ENCODE results near the gene IGIP. TPM values are rescaled to one million over a fixed set of nuclear protein-coding genes. Genes with fewer than 3 reads are reported as not detected.

IGIP gene
- total RNA-seq, 1 donor from 2014 or later: 1.6 TPM

- Histone ChIP-seq H3K9ac (peak overlapping the region; percentile 18), H3K27ac (peak overlapping the region; percentile 60), H2AFZ (replicated peaks) (peak overlapping the region; percentile 85), H3K79me2 (ENCODE audit: low read depth) (peaks cover 12% of the 10 kb centered on the region), H3K27me3 (peaks cover 20% of the 10 kb centered on the region), H4K20me1 (ENCODE audit: low read depth) (no peaks in the 10 kb centered on the region), H3K4me2 (peak overlapping the region; percentile 78), H3K9me3 (ENCODE audit: low read depth) (no peaks in the 10 kb centered on the region), H3F3A (ENCODE audit: low read depth) (peaks cover 21% of the 10 kb centered on the region), H3K4me1 (peaks cover 10% of the 10 kb centered on the region), H3K4me3 (peak overlapping the region; percentile 75), H3K36me3 (no peaks in the 10 kb centered on the region)
- peak overlapping the region; percentile 93 for H3K4me3 Mint-ChIP-seq
- peak; percentile 87 for DNase-seq (ENCODE audit: low spot score)
- H3K27ac Mint-ChIP-seq: peak overlapping the region; percentile 84
- TF ChIP-seq EZH2 (IDR thresholded peaks at IDR 0.05): peak; percentile 65
- TF ChIP-seq CTCF (IDR thresholded peaks at IDR 0.05): peak; percentile 27
- TF ChIP-seq EZH2phosphoT487 (IDR thresholded peaks at IDR 0.05): no peak
- no peaks in the 10 kb centered on the region for H3K36me3 Mint-ChIP-seq
- peaks cover 5% of the 10 kb centered on the region for H3K27me3 Mint-ChIP-seq (ENCODE audit: insufficient read depth, low read depth)
- no peaks in the 10 kb centered on the region for H3K9me3 Mint-ChIP-seq
- H3K4me1 Mint-ChIP-seq: peaks cover 24% of the 10 kb centered on the region
Measured at GRCh38 chr5:140175367-140176030, 49.8 kb downstream of the IGIP start.

- H3K79me2 ChIP-seq (ENCODE audit: low read depth): peaks cover 12% of the 10 kb centered on the region
- peaks cover 5% of the 10 kb centered on the region for H3K27me3 Mint-ChIP-seq (ENCODE audit: insufficient read depth, low read depth)
- peak overlapping the region; percentile 78 for H3K4me2 ChIP-seq
- DNase-seq (ENCODE audit: low spot score): no peak
- peaks cover 28% of the 10 kb centered on the region for H3K4me1 Mint-ChIP-seq
- H3K9me3 Mint-ChIP-seq: no peaks in the 10 kb centered on the region
- H4K20me1 ChIP-seq (ENCODE audit: low read depth): no peaks in the 10 kb centered on the region
- no peak overlapping the region for H3K27ac ChIP-seq
- H3K4me3 ChIP-seq: peak overlapping the region; percentile 75
- peak overlapping the region; percentile 85 for H2AFZ ChIP-seq (replicated peaks)
- no peaks in the 10 kb centered on the region for H3K9me3 ChIP-seq (ENCODE audit: low read depth)
- H3K4me1 ChIP-seq: peaks cover 15% of the 10 kb centered on the region
- H3K36me3 Mint-ChIP-seq: no peaks in the 10 kb centered on the region
- peak overlapping the region; percentile 18 for H3K9ac ChIP-seq
- H3K27ac Mint-ChIP-seq: peak overlapping the region; percentile 18
- H3K36me3 ChIP-seq: no peaks in the 10 kb centered on the region
- no peak for TF ChIP-seq EZH2 (IDR thresholded peaks at IDR 0.05)
- TF ChIP-seq CTCF (IDR thresholded peaks at IDR 0.05): no peak
- no peak for TF ChIP-seq EZH2phosphoT487 (IDR thresholded peaks at IDR 0.05)
- H3K4me3 Mint-ChIP-seq: peak overlapping the region; percentile 93
- H3K27me3 ChIP-seq: peaks cover 20% of the 10 kb centered on the region
- peaks cover 21% of the 10 kb centered on the region for H3F3A ChIP-seq (ENCODE audit: low read depth)
Measured at GRCh38 chr5:140176031-140176387, 50.3 kb downstream of the IGIP start.

GRCh38 chr5:140178086-140178410 lies 52.3 kb downstream of the IGIP start:
- Histone ChIP-seq H3K36me3 (no peaks in the 10 kb centered on the region), H3K27me3 (peaks cover 16% of the 10 kb centered on the region), H3F3A (ENCODE audit: low read depth) (peaks cover 33% of the 10 kb centered on the region), H3K79me2 (ENCODE audit: low read depth) (peaks cover 12% of the 10 kb centered on the region), H3K4me1 (peaks cover 30% of the 10 kb centered on the region), H3K9me3 (ENCODE audit: low read depth) (no peaks in the 10 kb centered on the region), H4K20me1 (ENCODE audit: low read depth) (peaks cover 1% of the 10 kb centered on the region), H3K4me3 (no peak overlapping the region), H3K9ac (no peak overlapping the region), H3K27ac (no peak overlapping the region), H2AFZ (replicated peaks) (no peak overlapping the region), H3K4me2 (no peak overlapping the region)
- Mint-ChIP-seq H3K27me3 (ENCODE audit: insufficient read depth, low read depth) (peaks cover 9% of the 10 kb centered on the region), H3K36me3 (no peaks in the 10 kb centered on the region), H3K27ac (no peak overlapping the region), H3K4me1 (peaks cover 41% of the 10 kb centered on the region), H3K4me3 (no peak overlapping the region), H3K9me3 (no peaks in the 10 kb centered on the region)
- no peak for DNase-seq (ENCODE audit: low spot score)
- TF ChIP-seq EZH2 (IDR thresholded peaks at IDR 0.05): no peak
- no peak for TF ChIP-seq EZH2phosphoT487 (IDR thresholded peaks at IDR 0.05)
- no peak for TF ChIP-seq CTCF (IDR thresholded peaks at IDR 0.05)

Measured in neural progenitor cell (in vitro differentiated cells).